D721Med (cell line): ENCODE data around the gene RPSA.
A peak's percentile ranks its signal among the peaks of the same experiment; 100 is the strongest.

Source experiments
- DNase-seq: peaks from one replicate; pipeline ENCODE4 v3.0.0; 2011; ENCODE audit warnings: low spot score; ENCODE audit not compliant: insufficient read length
- FAIRE-seq: peaks from 2 replicates; lab custom pipeline; 2011; peaks lifted over from hg19 to GRCh38; lab: Jason Lieb, UNC
- TF ChIP-seq, protein P1 (sequence below): IDR thresholded peaks from 2 replicates; pipeline ENCODE4 v1.5.1; 2012; ENCODE audit warnings: mild to moderate bottlenecking, control low read depth; ENCODE audit not compliant: insufficient read depth; ENCODE audit errors: missing control alignments

Gene RPSA

DNA sequence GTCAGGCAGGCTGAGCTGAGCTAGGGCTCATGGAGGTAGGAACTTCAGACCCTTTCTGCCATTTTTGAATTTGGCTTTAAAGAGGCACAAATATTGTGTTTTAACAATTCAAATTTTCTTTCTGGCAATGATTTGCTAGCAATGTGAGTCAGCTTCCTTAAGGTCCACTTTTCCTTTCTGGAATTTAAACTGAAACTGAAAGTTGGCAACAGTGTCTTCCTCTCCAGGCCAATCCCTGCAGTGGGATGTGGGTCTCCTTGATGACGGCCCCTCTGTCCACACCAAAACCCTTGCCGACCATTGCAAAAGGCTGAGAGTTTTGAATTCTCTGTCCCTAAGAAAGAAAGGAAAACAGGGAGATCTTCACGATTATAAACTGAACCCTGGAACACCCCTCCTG, 27.1 kb downstream of the RPSA start:
- TF ChIP-seq, protein P1, sequence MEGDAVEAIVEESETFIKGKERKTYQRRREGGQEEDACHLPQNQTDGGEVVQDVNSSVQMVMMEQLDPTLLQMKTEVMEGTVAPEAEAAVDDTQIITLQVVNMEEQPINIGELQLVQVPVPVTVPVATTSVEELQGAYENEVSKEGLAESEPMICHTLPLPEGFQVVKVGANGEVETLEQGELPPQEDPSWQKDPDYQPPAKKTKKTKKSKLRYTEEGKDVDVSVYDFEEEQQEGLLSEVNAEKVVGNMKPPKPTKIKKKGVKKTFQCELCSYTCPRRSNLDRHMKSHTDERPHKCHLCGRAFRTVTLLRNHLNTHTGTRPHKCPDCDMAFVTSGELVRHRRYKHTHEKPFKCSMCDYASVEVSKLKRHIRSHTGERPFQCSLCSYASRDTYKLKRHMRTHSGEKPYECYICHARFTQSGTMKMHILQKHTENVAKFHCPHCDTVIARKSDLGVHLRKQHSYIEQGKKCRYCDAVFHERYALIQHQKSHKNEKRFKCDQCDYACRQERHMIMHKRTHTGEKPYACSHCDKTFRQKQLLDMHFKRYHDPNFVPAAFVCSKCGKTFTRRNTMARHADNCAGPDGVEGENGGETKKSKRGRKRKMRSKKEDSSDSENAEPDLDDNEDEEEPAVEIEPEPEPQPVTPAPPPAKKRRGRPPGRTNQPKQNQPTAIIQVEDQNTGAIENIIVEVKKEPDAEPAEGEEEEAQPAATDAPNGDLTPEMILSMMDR: no peak
- no peak for DNase-seq
- FAIRE-seq: no peak

DNA sequence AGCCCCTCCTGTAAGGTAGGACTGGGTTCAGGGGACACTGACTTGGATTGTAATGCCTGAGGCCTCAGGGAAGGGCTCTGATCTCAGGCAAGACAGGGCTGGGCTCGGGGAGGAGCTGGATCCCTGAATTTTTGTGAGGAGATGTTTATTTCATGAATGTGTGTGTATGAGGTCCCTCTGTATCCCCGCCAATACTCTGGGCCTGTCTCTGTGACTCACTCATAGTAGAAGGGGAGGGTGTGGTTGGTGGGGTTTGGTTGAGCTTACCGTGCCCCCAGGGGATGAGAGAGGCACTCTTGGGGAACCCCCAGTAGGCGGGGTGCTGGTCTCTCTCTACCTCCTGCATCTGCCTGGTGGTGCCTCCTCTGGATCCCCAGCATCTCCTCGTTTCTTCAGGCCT, 28.1 kb downstream of the RPSA start:
- DNase-seq: no peak

DNA sequence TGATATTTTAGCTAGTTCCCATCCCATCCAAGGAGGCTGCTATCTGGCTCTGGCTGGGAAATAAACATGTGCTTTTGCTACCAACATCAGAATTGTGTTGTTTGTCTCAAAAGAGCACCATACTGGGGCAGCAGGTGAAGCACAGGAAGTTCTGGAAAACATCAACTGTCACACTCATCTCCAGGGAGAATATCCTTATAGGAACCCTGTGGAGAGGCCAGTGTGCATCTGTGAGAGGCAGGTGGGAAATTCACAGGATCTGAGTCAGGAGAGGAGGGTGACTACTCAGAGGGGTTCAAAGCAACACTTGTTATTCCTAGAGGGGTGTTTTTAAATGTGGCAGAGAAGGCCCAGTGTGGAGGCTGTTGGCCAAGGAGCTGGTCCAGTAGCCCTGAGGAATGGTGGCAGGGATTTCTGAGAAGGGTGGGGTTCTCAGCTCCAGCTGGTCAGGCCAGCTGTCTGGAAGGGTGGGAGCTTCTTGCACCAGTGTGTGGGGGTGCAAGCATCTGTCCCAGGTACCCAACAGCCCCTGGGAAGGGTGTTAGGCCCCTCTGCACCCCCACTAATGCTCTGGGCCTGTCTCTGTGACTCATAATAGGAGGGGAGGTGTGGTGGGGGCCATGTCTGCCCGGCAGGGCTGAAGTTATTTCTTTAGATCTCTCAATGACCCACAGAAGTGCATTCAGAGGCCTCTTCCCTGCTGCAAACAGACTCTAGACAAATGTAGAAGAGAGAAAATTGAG, 28.7 kb downstream of the RPSA start:
- FAIRE-seq (no peak), DNase-seq (no peak)
- TF ChIP-seq, protein P1: no peak

More for the DNA sequence above, 28.1 kb downstream of the RPSA start:
- TF ChIP-seq, protein P1: no peak
- FAIRE-seq: no peak

DNA sequence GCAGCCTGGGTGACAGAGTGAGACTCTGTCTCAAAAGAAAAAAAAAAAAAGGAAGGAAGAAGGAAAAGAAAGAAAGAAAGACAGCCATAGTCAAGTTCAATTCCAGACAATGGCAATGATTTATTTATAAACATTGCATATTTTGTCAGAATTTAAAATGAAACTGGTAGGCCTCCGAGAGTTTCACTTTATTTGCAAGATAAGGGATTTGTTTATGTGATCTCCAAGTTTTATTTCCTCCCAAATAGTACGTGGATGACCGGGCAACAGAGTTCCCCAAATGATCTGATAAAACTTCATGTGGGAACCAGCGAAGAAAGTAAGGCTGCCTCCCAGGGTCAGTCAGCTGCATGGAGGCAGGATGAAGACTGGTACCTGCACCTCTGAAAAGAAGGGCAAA, 32.4 kb downstream of the RPSA start:
- TF ChIP-seq, protein P1: no peak
- FAIRE-seq (no peak), DNase-seq (no peak)

DNA sequence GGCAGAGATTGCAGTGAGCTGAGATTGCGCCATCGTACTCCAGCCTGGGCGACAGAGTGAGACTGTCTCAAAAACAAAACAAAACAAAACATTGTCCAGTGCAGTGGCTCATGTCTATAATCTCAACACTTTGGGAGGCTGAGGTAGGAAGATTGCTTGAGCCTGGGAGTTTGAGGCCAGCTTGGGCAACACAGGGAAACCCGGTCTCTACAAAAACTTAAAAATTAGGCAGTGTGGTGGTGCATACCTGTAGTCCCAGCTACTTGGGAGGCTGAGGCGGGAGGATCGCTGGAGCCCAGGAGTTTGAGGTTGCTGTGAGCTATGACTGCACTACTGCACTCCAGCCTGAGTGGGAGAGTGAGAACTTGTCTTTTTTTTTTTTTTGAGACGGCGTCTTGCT, 33.8 kb downstream of the RPSA start:
- DNase-seq (no peak), FAIRE-seq (no peak)
- TF ChIP-seq, protein P1: no peak

DNA sequence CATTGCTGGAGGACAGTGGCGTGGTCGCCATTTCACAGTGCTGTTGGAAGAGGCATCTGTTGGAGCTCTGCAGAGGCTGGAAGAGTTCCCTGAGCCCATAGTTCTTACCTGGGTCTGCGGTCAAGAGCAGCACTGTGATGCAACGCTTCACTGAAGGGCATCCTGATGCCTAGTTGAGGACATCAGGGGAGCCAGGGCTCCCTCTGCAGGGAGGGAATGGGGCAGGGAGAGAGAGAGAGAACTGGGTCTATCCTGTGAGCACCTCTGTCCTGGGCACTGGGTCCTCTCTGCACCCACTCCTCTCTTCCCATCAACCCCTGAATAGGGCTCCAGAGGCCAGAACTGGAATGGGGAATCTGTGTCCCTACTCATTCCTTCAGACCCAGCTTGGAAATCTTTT, 37.0 kb downstream of the RPSA start:
- no peak for DNase-seq
- no peak for FAIRE-seq
- TF ChIP-seq, protein P1: peak; percentile 11

DNA sequence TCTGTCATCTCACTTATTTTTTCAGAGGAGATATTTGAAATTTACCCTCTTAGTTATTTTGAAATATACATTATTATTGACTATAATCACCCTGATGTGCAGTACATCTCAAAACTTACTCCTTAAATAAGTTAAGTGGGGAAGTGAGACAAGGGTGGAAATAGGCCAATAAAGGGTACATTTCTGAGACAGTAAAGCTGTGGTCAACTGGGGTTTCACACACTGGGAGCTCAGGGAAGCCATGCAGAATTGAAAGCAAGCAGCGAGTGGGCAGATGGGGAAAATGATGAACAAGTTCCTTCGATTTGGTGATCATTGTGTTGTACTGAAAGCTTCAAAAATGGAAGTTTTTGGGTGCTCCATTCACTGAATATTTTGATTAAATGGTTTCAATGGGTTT, 39.4 kb downstream of the RPSA start:
- DNase-seq (no peak), FAIRE-seq (no peak)
- TF ChIP-seq, protein P1: no peak
